H1 (cell line): ENCODE results near the gene SPTBN1. TPM values are rescaled to one million over a fixed set of nuclear protein-coding genes. Genes with fewer than 3 reads are reported as not detected.

Source experiments
- CTCF ChIA-PET: fragments of 300-600 bp; sonication (Branson Sonifier 250); formaldehyde crosslinking; loops from one replicate; lab custom pipeline; 2021; ENCODE audit not compliant: partially characterized antibody; lab: Charles Lee
- POLR2A ChIA-PET: fragments of 300-600 bp; sonication (Branson Sonifier 250); formaldehyde crosslinking; loops from one replicate; lab custom pipeline; 2021; ENCODE audit warnings: inconsistent platforms; ENCODE audit not compliant: partially characterized antibody; lab: Charles Lee
- DNase-seq, 2 experiments: peaks; one replicate each; pipeline versions ENCODE4 v3.0.0 to v3.0.0-alpha.2; 2010 to 2022; ENCODE audit warnings: low spot score in 2 of 2, low read depth in 1 of 2, mixed read lengths in 1 of 2
- FAIRE-seq: peaks from 2 replicates; lab custom pipeline; 2011; peaks lifted over from hg19 to GRCh38; lab: Jason Lieb, UNC
- H2AFZ ChIP-seq: 2 replicates; pipeline ENCODE4 v1.8.1; 2012; ENCODE audit warnings: low read length, inconsistent platforms
- H2AK5ac ChIP-seq: 2 replicates; pipeline ENCODE4 v1.6.1; 2013; ENCODE audit warnings: low read depth, low read length
- H2BK120ac ChIP-seq: replicated peaks from 2 replicates; pipeline ENCODE3; 2013; ENCODE audit warnings: low read depth, low read length, inconsistent platforms
- H2BK12ac ChIP-seq: 2 replicates; pipeline ENCODE4 v1.6.1; 2013; ENCODE audit warnings: low read depth, low read length
- H2BK15ac ChIP-seq: 2 replicates; pipeline ENCODE4 v1.6.1; 2013; ENCODE audit warnings: low read length
- H2BK20ac ChIP-seq: 2 replicates; pipeline ENCODE4 v1.6.1; 2013; ENCODE audit warnings: low read length
- H2BK5ac ChIP-seq: 2 replicates; pipeline ENCODE4 v1.6.1; 2013; ENCODE audit warnings: low read depth, low read length
- H3K14ac ChIP-seq: 2 replicates; pipeline ENCODE4 v1.6.1; 2013; ENCODE audit warnings: inconsistent platforms; ENCODE audit not compliant: insufficient read length
- H3K18ac ChIP-seq: 2 replicates; pipeline ENCODE4 v1.6.1; 2013; ENCODE audit warnings: low read length; ENCODE audit errors: extremely low read depth
- H3K23ac ChIP-seq: 2 replicates; pipeline ENCODE4 v1.6.1; 2013; ENCODE audit warnings: inconsistent platforms; ENCODE audit not compliant: insufficient read length
- H3K23me2 ChIP-seq: 2 replicates; pipeline ENCODE4 v1.6.1; 2013; ENCODE audit warnings: low read depth, low read length
- H3K27ac ChIP-seq: 2 replicates; pipeline ENCODE4 v1.6.1; 2011; ENCODE audit warnings: low read depth, low read length, inconsistent platforms
- H3K27me3 ChIP-seq, 4 experiments: replicated peaks in 1 of 4; 1 replicate in 1 of 4; 2 replicates in 3 of 4; pipeline versions ENCODE4 v1.6.1 to v1.8.1; 2011 to 2013; ENCODE audit warnings: low read length in 3 of 4, mild to moderate bottlenecking in 3 of 4, inconsistent platforms in 2 of 4, mixed read lengths in 2 of 4, moderate library complexity in 1 of 4; ENCODE audit not compliant: control insufficient read depth in 3 of 4, insufficient read depth in 3 of 4; ENCODE audit errors: extremely low read depth in 1 of 4
- H3K36me3 ChIP-seq, 4 experiments: 2 replicates each; pipeline versions ENCODE4 v1.6.1 to v1.8.1; 2011 to 2013; ENCODE audit warnings: mild to moderate bottlenecking in 4 of 4, low read length in 3 of 4, moderate library complexity in 2 of 4, control low read depth in 1 of 4, inconsistent platforms in 1 of 4; ENCODE audit not compliant: insufficient read depth in 4 of 4, control insufficient read depth in 2 of 4
- H3K4ac ChIP-seq: replicated peaks from 2 replicates; pipeline ENCODE3; 2013; ENCODE audit warnings: low read length, low read depth, mixed read lengths, inconsistent platforms; ENCODE audit not compliant: insufficient read length
- H3K4me1 ChIP-seq, 4 experiments: replicated peaks in 1 of 4; 1 replicate in 1 of 4; 2 replicates in 3 of 4; pipeline versions ENCODE4 v1.6.1 to v1.8.1; 2011 to 2013; ENCODE audit warnings: low read length in 3 of 4, inconsistent platforms in 2 of 4, mixed read lengths in 1 of 4; ENCODE audit not compliant: insufficient read depth in 4 of 4, control insufficient read depth in 3 of 4
- H3K4me2 ChIP-seq, 2 experiments: 2 replicates each; pipeline versions ENCODE4 v1.6.1 to v1.8.1; 2011 to 2013; ENCODE audit warnings: low read depth in 2 of 2, low read length in 2 of 2, control low read depth in 1 of 2, inconsistent platforms in 1 of 2, mild to moderate bottlenecking in 1 of 2; ENCODE audit not compliant: insufficient read depth in 1 of 2
- H3K4me3 ChIP-seq, 4 experiments: fragments of 200-600, 300-600 bp in 1 of 4; sonication (generic), shearing (Covaris generic), sonication (Bioruptor Twin) in 1 of 4; 2 replicates each; pipeline versions ENCODE4 v1.5.1 to v1.8.1; 2011 to 2016; ENCODE audit warnings: low read length in 4 of 4, low read depth in 3 of 4, control low read depth in 2 of 4, inconsistent platforms in 2 of 4, mild to moderate bottlenecking in 2 of 4, mixed read lengths in 1 of 4, moderate library complexity in 1 of 4; ENCODE audit not compliant: insufficient read depth in 2 of 4; ENCODE audit errors: extremely low read depth in 1 of 4
- H3K56ac ChIP-seq: replicated peaks from 2 replicates; pipeline ENCODE3; 2013; ENCODE audit warnings: low read depth, mild to moderate bottlenecking, mixed read lengths, low read length, inconsistent platforms; ENCODE audit not compliant: insufficient read length
- H3K79me1 ChIP-seq: 2 replicates; pipeline ENCODE4 v1.6.1; 2013; ENCODE audit warnings: low read depth, low read length, control low read depth
- H3K79me2 ChIP-seq, 2 experiments: 2 replicates each; pipeline versions ENCODE4 v1.6.1 to v1.8.1; 2012 to 2013; ENCODE audit warnings: low read length in 2 of 2, mild to moderate bottlenecking in 2 of 2, inconsistent platforms in 1 of 2; ENCODE audit not compliant: insufficient read depth in 2 of 2, control insufficient read depth in 1 of 2
- H3K9ac ChIP-seq, 4 experiments: replicated peaks in 1 of 4; 1 replicate in 1 of 4; 2 replicates in 3 of 4; pipeline versions ENCODE4 v1.6.1 to v1.8.1; 2011 to 2013; ENCODE audit warnings: low read depth in 3 of 4, low read length in 3 of 4, control low read depth in 2 of 4, mild to moderate bottlenecking in 2 of 4, moderate library complexity in 2 of 4, inconsistent platforms in 1 of 4; ENCODE audit errors: extremely low read depth in 1 of 4
- H3K9me3 ChIP-seq, 2 experiments: 2 replicates each; pipeline versions ENCODE4 v1.6.1 to v1.8.1; 2012 to 2013; ENCODE audit warnings: mild to moderate bottlenecking in 2 of 2, moderate library complexity in 2 of 2, control low read depth in 1 of 2, inconsistent platforms in 1 of 2, low read depth in 1 of 2, low read length in 1 of 2, mixed read lengths in 1 of 2; ENCODE audit not compliant: insufficient read depth in 2 of 2
- H4K20me1 ChIP-seq, 2 experiments: replicated peaks in 1 of 2; 2 replicates each; pipeline versions ENCODE3 to v1.8.1; 2011 to 2013; ENCODE audit warnings: inconsistent platforms in 2 of 2, low read length in 2 of 2, mild to moderate bottlenecking in 1 of 2; ENCODE audit not compliant: insufficient read depth in 2 of 2, control insufficient read depth in 1 of 2
- H4K5ac ChIP-seq: 2 replicates; pipeline ENCODE4 v1.6.1; 2013; ENCODE audit warnings: low read length, low read depth, mixed read lengths, inconsistent platforms; ENCODE audit not compliant: insufficient read length
- H4K8ac ChIP-seq: 2 replicates; pipeline ENCODE4 v1.8.0; 2013; ENCODE audit warnings: mild to moderate bottlenecking, moderate library complexity, low read length, inconsistent platforms; ENCODE audit not compliant: insufficient read depth; ENCODE audit errors: extremely low read depth
- H4K91ac ChIP-seq: replicated peaks from 2 replicates; pipeline ENCODE3; 2013; ENCODE audit warnings: low read length, mixed read lengths, inconsistent platforms; ENCODE audit not compliant: insufficient read length
- BRCA1 ChIP-seq: IDR thresholded peaks from 2 replicates; pipeline ENCODE4 v1.6.1; 2012; ENCODE audit warnings: low read depth, low read length, improper control_type of control experiment
- CBX8 ChIP-seq: fragments of 300-800, 300-1000 bp; sonication (generic); IDR thresholded peaks from 2 replicates; pipeline ENCODE4 v1.7.1; 2016; ENCODE audit warnings: low read depth, low read length, borderline replicate concordance
- CTCF ChIP-seq, 3 experiments: IDR thresholded peaks; 1 replicate in 2 of 3; 2 replicates in 1 of 3; pipeline versions ENCODE4 v1.5.1 to v1.6.1; 2011; ENCODE audit warnings: low read length in 3 of 3, mild to moderate bottlenecking in 3 of 3, inconsistent platforms in 2 of 3, low read depth in 1 of 3, moderate library complexity in 1 of 3; ENCODE audit not compliant: insufficient read depth in 1 of 3; ENCODE audit errors: control extremely low read depth in 1 of 3
- EGR1 ChIP-seq: IDR thresholded peaks from 2 replicates; pipeline ENCODE4 v1.6.1; 2011; ENCODE audit warnings: low read depth, low read length, borderline replicate concordance
- FOSL1 ChIP-seq: IDR thresholded peaks from 2 replicates; pipeline ENCODE4 v1.6.1; 2011; ENCODE audit warnings: mild to moderate bottlenecking, low read depth, low read length, moderate library complexity; ENCODE audit not compliant: insufficient read depth
- GABPA ChIP-seq: IDR thresholded peaks from 2 replicates; pipeline ENCODE4 v1.6.1; 2011; ENCODE audit warnings: mild to moderate bottlenecking, low read length, moderate library complexity, borderline replicate concordance; ENCODE audit not compliant: insufficient read depth
- HDAC2 ChIP-seq, 2 experiments: fragments of 300-600 bp in 1 of 2; sonication (generic) in 1 of 2; IDR thresholded peaks; 2 replicates each; pipeline ENCODE4 v1.6.1; 2011 to 2012; ENCODE audit warnings: low read depth in 2 of 2, low read length in 2 of 2, mild to moderate bottlenecking in 2 of 2, moderate library complexity in 2 of 2, borderline replicate concordance in 1 of 2, inconsistent platforms in 1 of 2
- POLR2A ChIP-seq, 2 experiments: IDR thresholded peaks; 1 replicate in 1 of 2; 2 replicates in 1 of 2; pipeline ENCODE4 v1.6.1; 2011; ENCODE audit warnings: low read depth in 2 of 2, low read length in 2 of 2, mild to moderate bottlenecking in 2 of 2; ENCODE audit errors: control extremely low read depth in 1 of 2
- RFX5 ChIP-seq: IDR thresholded peaks from 2 replicates; pipeline ENCODE4 v1.6.1; 2011; ENCODE audit warnings: low read depth, low read length, improper control_type of control experiment, borderline replicate concordance
- SP4 ChIP-seq: IDR thresholded peaks from 2 replicates; pipeline ENCODE4 v1.6.1; 2012; ENCODE audit warnings: low read length, inconsistent platforms
- SUZ12 ChIP-seq: fragments of 200-600 bp; sonication (generic); IDR thresholded peaks from 2 replicates; pipeline ENCODE4 v1.6.1; 2012; ENCODE audit warnings: mild to moderate bottlenecking, inconsistent platforms, low read length, moderate library complexity, mixed read lengths
- WGBS, 2 experiments: shearing (Covaris generic) in 1 of 2; methylation state at CpG; one replicate each; pipeline versions ENCODE4 v1.1.6 to v1.1.7; 2013 to 2015; ENCODE audit warnings: low lambda C conversion rate in 2 of 2, mixed read lengths in 2 of 2, inconsistent platforms in 1 of 2, low coverage in 1 of 2, missing lambda C conversion rate in 1 of 2; ENCODE audit not compliant: insufficient replicate concordance in 2 of 2, insufficient coverage in 1 of 2, insufficient read length in 1 of 2; ENCODE audit errors: extremely low coverage in 1 of 2, missing lambda C conversion rate in 1 of 2; 5-methylcytosine and 5-hydroxymethylcytosine counted together
- polyA plus RNA-seq, 7 experiments: library from polyadenylated mRNA; depleted of rRNA in 3 of 7; stranded (reverse) in 5 of 7; unstranded in 2 of 7; fragments of >200 nt in 5 of 7; fragments of 200-250 nt in 2 of 7; gene quantifications; 1 replicate in 5 of 7; 2 replicates in 1 of 7; 4 replicates in 1 of 7; pipeline versions ENCODE4 v1.2.1 to v1.2.3, GENCODE V29; 2011 to 2013; ENCODE audit warnings: missing spikeins in 2 of 7, mixed read lengths in 2 of 7
- total RNA-seq: library from RNA; stranded (reverse); fragmentation: NEBNext Ultra II Directional; extraction: Animal tissue kit (Norgen Biotek cat#: 25700); gene quantifications from 2 replicates; pipeline ENCODE4 v1.2.1, GENCODE V29; 2021

The SPTBN1 gene
- total and polyA plus RNA-seq, 2 of the 8 experiments (the other 6 are each of a cell fraction or from before 2014, with no cell fraction given): 31.8 to 180 TPM

- no peak for DNase-seq
- POLR2A ChIA-PET: interaction anchor here (0.6 kb wide), 1 partner anchor 45 kb away, joined by 3 read pairs; no protein-coding TSS in a partner anchor
- no peak overlapping the region for H3K9ac ChIP-seq
- no peak overlapping the region for H2BK15ac ChIP-seq
- H4K91ac ChIP-seq: no peak overlapping the region
- no peak overlapping the region for H3K18ac ChIP-seq
- no peak overlapping the region for H3K56ac ChIP-seq
- no peak overlapping the region for H4K5ac ChIP-seq
- no peak overlapping the region for H2BK5ac ChIP-seq
- H3K79me1 ChIP-seq: no peaks in the 10 kb centered on the region; the same call in 1 of the 2 replicates
- H3K4me1 ChIP-seq: no peaks in the 10 kb centered on the region
- H3K27ac ChIP-seq: no peak overlapping the region
- CTCF ChIA-PET: interaction anchor here (0.6 to 5.1 kb wide), 21 partner anchors 9 to 548 kb away, joined by 3 to 37 read pairs (median 4); no protein-coding TSS in a partner anchor
- no peak overlapping the region for H3K4me2 ChIP-seq
- no peak overlapping the region for H2BK20ac ChIP-seq
- H3K9me3 ChIP-seq: no peaks in the 10 kb centered on the region
- peaks cover 40 to 92% (median 69%) of the 10 kb centered on the region in 4 experiments for H3K36me3 ChIP-seq
- H3K14ac ChIP-seq: no peak overlapping the region
- H3K4me3 ChIP-seq: no peak overlapping the region
- no peak for FAIRE-seq
- no peaks in the 10 kb centered on the region for H3K23me2 ChIP-seq
- H3K79me2 ChIP-seq: no peaks in the 10 kb centered on the region
- H2BK120ac ChIP-seq: no peak overlapping the region
- H3K27me3 ChIP-seq: no peaks in the 10 kb centered on the region
- H4K8ac ChIP-seq: no peak overlapping the region
- H2AFZ ChIP-seq: no peak overlapping the region
- H3K23ac ChIP-seq: no peak overlapping the region
- WGBS, 2 experiments: 82% methylated on average over 3 of the region's 3 CpGs; no CpG with 5 or more reads in 1 of the 2 experiments
- peaks cover 5 to 9% of the 10 kb centered on the region in 2 experiments for H4K20me1 ChIP-seq
- no peak overlapping the region for H3K4ac ChIP-seq
- H2AK5ac ChIP-seq: no peak overlapping the region
- no peak overlapping the region for H2BK12ac ChIP-seq
- TF ChIP-seq POLR2A (IDR thresholded peaks at IDR 0.05; ENCODE audit: control extremely low read depth in 1 of 2, low read depth in 2 of 2, low read length in 2 of 2) (no peak), CTCF (IDR thresholded peaks at IDR 0.05; ENCODE audit: control extremely low read depth in 1 of 3, insufficient read depth in 1 of 3, low read depth in 1 of 3, low read length in 3 of 3) (no peak), BRCA1 (no peak), SP4 (no peak), RFX5 (no peak), GABPA (no peak), FOSL1 (no peak), EGR1 (no peak), SUZ12 (no peak), CBX8 (no peak), HDAC2 (IDR thresholded peaks at IDR 0.05; ENCODE audit: borderline replicate concordance in 1 of 2, low read depth in 2 of 2, low read length in 2 of 2) (no peak)
These were observed 200.7 kb downstream of the SPTBN1 start for GRCh38 chr2:54656863-54657262.
